IMR-90 (cell line): ENCODE measurements around the gene YEATS4. TPM values are rescaled to one million over a fixed set of nuclear protein-coding genes. Genes with fewer than 3 reads are reported as not detected.
A peak's percentile ranks its signal among the peaks of the same experiment; 100 is the strongest.

Experiments used
- ATAC-seq: fragments of 200-7000 bp; cut with Tn5 transposase; 2 replicates; pipeline ENCODE4 v1.9.1; 2020; ENCODE audit warnings: low read depth, mild to moderate bottlenecking, moderate library complexity
- BruUV-seq: library from RNA; stranded (reverse); fragments of 400-500 nt; replicated peaks from 2 replicates; lab custom pipeline; 2021; lab: Mats Ljungman, UMichigan
- CTCF ChIA-PET: fragments of 300-600 bp; formaldehyde crosslinking; extraction: SDS; loops from one replicate; lab custom pipeline; 2021; ENCODE audit warnings: antibody characterized with exemption; lab: Yijun Ruan, JAX
- POLR2A ChIA-PET: fragments of 300-600 bp; sonication (Branson Sonifier 250); formaldehyde crosslinking; loops from one replicate; lab custom pipeline; 2022; ENCODE audit warnings: antibody characterized with exemption; ENCODE audit not compliant: unreplicated experiment; lab: Charles Lee
- DNase-seq: peaks from one replicate; pipeline ENCODE4 v3.0.0; 2013
- H2AFZ ChIP-seq: replicated peaks from 2 replicates; pipeline ENCODE3; 2013; ENCODE audit warnings: low read length, mild to moderate bottlenecking; ENCODE audit not compliant: poor library complexity
- H2AK5ac ChIP-seq: 2 replicates; pipeline ENCODE4 v1.6.1; 2013; ENCODE audit warnings: low read depth, low read length, inconsistent platforms
- H2AK9ac ChIP-seq: replicated peaks from 2 replicates; pipeline ENCODE3; 2013; ENCODE audit warnings: mild to moderate bottlenecking, low read depth, low read length, moderate library complexity; ENCODE audit not compliant: poor library complexity
- H2BK120ac ChIP-seq: 2 replicates; pipeline ENCODE4 v1.6.1; 2013; ENCODE audit warnings: low read depth, low read length, inconsistent platforms
- H2BK15ac ChIP-seq: 3 replicates; pipeline ENCODE4 v1.6.1; 2013; ENCODE audit warnings: low read depth, low read length, inconsistent platforms
- H2BK20ac ChIP-seq: 2 replicates; pipeline ENCODE4 v1.6.1; 2013; ENCODE audit warnings: low read depth, mild to moderate bottlenecking, inconsistent platforms, low read length, moderate library complexity
- H2BK5ac ChIP-seq: 2 replicates; pipeline ENCODE4 v1.6.1; 2013; ENCODE audit warnings: mild to moderate bottlenecking, low read depth, low read length, inconsistent platforms; ENCODE audit not compliant: poor library complexity, severe bottlenecking
- H3K14ac ChIP-seq: replicated peaks from 2 replicates; pipeline ENCODE4 v1.6.1; 2013; ENCODE audit warnings: low read depth, low read length, inconsistent platforms
- H3K18ac ChIP-seq: 2 replicates; pipeline ENCODE4 v1.6.1; 2013; ENCODE audit warnings: low read depth, low read length, control low read depth
- H3K23ac ChIP-seq: 2 replicates; pipeline ENCODE4 v1.6.1; 2013; ENCODE audit warnings: low read depth, low read length, inconsistent platforms
- H3K27ac ChIP-seq: 2 replicates; pipeline ENCODE4 v1.5.1; 2013; ENCODE audit warnings: mild to moderate bottlenecking, control low read depth, low read length; ENCODE audit not compliant: insufficient read depth
- H3K27me3 ChIP-seq: 2 replicates; pipeline ENCODE4 v1.6.1; 2013; ENCODE audit warnings: low read length; ENCODE audit not compliant: control insufficient read depth, insufficient read depth
- H3K36me3 ChIP-seq: 2 replicates; pipeline ENCODE4 v1.6.1; 2013; ENCODE audit warnings: low read length, mixed read lengths; ENCODE audit not compliant: control insufficient read depth, insufficient read depth
- H3K4ac ChIP-seq: 2 replicates; pipeline ENCODE4 v1.6.1; 2013; ENCODE audit warnings: low read depth, low read length, inconsistent platforms
- H3K4me1 ChIP-seq: 2 replicates; pipeline ENCODE4 v1.6.1; 2013; ENCODE audit warnings: low read length, mixed read lengths; ENCODE audit not compliant: control insufficient read depth, insufficient read depth
- H3K4me2 ChIP-seq: 2 replicates; pipeline ENCODE4 v1.6.1; 2013; ENCODE audit warnings: low read depth, mild to moderate bottlenecking, control low read depth, low read length, moderate library complexity
- H3K4me3 ChIP-seq: 2 replicates; pipeline ENCODE4 v1.5.1; 2013; ENCODE audit warnings: low read depth, mild to moderate bottlenecking, control low read depth, low read length, moderate library complexity; ENCODE audit not compliant: insufficient read depth
- H3K56ac ChIP-seq: 2 replicates; pipeline ENCODE4 v1.6.1; 2013; ENCODE audit warnings: low read length, inconsistent platforms; ENCODE audit not compliant: insufficient read depth; ENCODE audit errors: extremely low read depth
- H3K79me1 ChIP-seq, 2 experiments: 2 replicates each; pipeline ENCODE4 v1.6.1; 2013; ENCODE audit warnings: low read length in 2 of 2, inconsistent platforms in 1 of 2, low read depth in 1 of 2
- H3K9ac ChIP-seq: 2 replicates; pipeline ENCODE4 v1.6.1; 2013; ENCODE audit warnings: low read depth, low read length, control low read depth
- H3K9me1 ChIP-seq: 2 replicates; pipeline ENCODE4 v1.6.1; 2013; ENCODE audit warnings: low read length, inconsistent platforms; ENCODE audit not compliant: insufficient read depth
- H3K9me3 ChIP-seq: 2 replicates; pipeline ENCODE4 v1.6.1; 2013; ENCODE audit warnings: low read length; ENCODE audit not compliant: control insufficient read depth, insufficient read depth
- H4K20me1 ChIP-seq: 2 replicates; pipeline ENCODE4 v1.6.1; 2013; ENCODE audit warnings: low read length, inconsistent platforms; ENCODE audit not compliant: insufficient read depth
- H4K5ac ChIP-seq: 2 replicates; pipeline ENCODE4 v1.6.1; 2013; ENCODE audit warnings: mild to moderate bottlenecking, low read depth, low read length, control low read depth
- H4K8ac ChIP-seq, 2 experiments: 2 replicates each; pipeline ENCODE4 v1.6.1; 2013; ENCODE audit warnings: low read depth in 2 of 2, low read length in 2 of 2, control low read depth in 1 of 2, inconsistent platforms in 1 of 2
- H4K91ac ChIP-seq: 2 replicates; pipeline ENCODE4 v1.6.1; 2013; ENCODE audit warnings: low read depth, low read length, inconsistent platforms; ENCODE audit not compliant: insufficient read depth
- ELK1 ChIP-seq: fragments of 150-350 bp; IDR thresholded peaks from 2 replicates; pipeline ENCODE4 v1.6.1; 2016; ENCODE audit warnings: low read depth, mild to moderate bottlenecking, low read length, moderate library complexity, borderline replicate concordance
- NFE2L2 ChIP-seq: fragments of 150-350 bp; IDR thresholded peaks from 2 replicates; pipeline ENCODE4 v1.6.1; 2016; ENCODE audit warnings: low read depth, mild to moderate bottlenecking, low read length
- RAD21 ChIP-seq: IDR thresholded peaks from 2 replicates; pipeline ENCODE4 v1.6.1; 2012; ENCODE audit warnings: low read length, improper control_type of control experiment
- SMC3 ChIP-seq: fragments of 150-350 bp; IDR thresholded peaks from 2 replicates; pipeline ENCODE4 v1.6.1; 2016; ENCODE audit warnings: low read depth, mild to moderate bottlenecking, antibody characterized with exemption, low read length, moderate library complexity
- WGBS, 2 experiments: methylation state at CpG; one replicate each; pipeline versions ENCODE4 v1.1.5 to v1.1.7; 2013; ENCODE audit warnings: missing lambda C conversion rate in 2 of 2; ENCODE audit not compliant: insufficient read length in 1 of 2; ENCODE audit errors: extremely low coverage in 2 of 2; 5-methylcytosine and 5-hydroxymethylcytosine counted together
- dilution Hi-C: fragments of 300-500 bp; cut with HindIII; formaldehyde crosslinking; loops from one replicate; pipeline ENCODE4 v1.14.3; 2018; ENCODE audit warnings: low sequenced_read_pairs; ENCODE audit not compliant: unreplicated experiment
- in situ Hi-C: fragments of 300-500 bp; cut with MboI; formaldehyde crosslinking; loops from 3 replicates; pipeline ENCODE4 v1.14.3; 2019; ENCODE audit warnings: low sequenced_read_pairs, inconsistent platforms, mixed read lengths
- intact Hi-C: fragments of 100-400 bp; cut with micrococcal nuclease; formaldehyde crosslinking; loops from 2 replicates; pipeline ENCODE4 v1.10.0; 2022
- polyA plus RNA-seq, 3 experiments: library from polyadenylated mRNA; depleted of rRNA; stranded (reverse); fragments of >200 nt; gene quantifications; 2 replicates each; pipeline ENCODE4 v1.2.3, GENCODE V29; 2012; ENCODE audit warnings: low replicate concordance in 1 of 3
- total RNA-seq: library from RNA; depleted of rRNA; stranded (reverse); fragments of >200 nt; gene quantifications from 2 replicates; pipeline ENCODE4 v1.2.3, GENCODE V29; 2012
- TF ChIP-seq, protein P1 (sequence below): conservative IDR thresholded peaks from 2 replicates; pipeline ENCODE4 v1.5.1; 2012; ENCODE audit warnings: mild to moderate bottlenecking, low read depth, low read length, improper control_type of control experiment

YEATS4 gene
- total and polyA plus RNA-seq, 2 of the 4 experiments (the other 2 are of a cell fraction) = 6.9 to 15.1 TPM

DNA sequence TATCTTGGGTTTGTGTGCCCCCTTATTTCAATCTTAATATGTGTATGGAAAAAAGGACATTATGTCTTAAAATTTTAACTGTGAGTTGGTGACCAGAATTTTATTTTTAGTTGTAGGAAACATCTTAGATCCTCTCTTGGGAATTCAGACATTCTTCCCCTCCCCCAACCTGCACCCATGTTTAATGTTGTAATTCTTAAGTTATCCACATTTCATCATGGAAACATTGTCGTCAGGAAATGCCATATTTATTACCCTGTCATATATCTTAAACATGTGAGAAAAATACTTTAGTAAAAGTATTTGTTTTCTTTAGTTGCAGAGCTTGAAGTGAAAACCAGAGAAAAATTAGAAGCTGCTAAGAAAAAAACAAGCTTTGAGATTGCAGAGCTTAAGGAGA, 30.3 kb downstream of the YEATS4 start:
- Histone ChIP-seq H4K20me1 (no peaks in the 10 kb centered on the region), H4K91ac (no peak overlapping the region), H2BK15ac (0 out of 3 replicates have a peak overlapping the region, but pooled peaks have one; percentile 61), H3K9me1 (0 out of 2 replicates have a peak, but pooled peaks cover 3% of the 10 kb centered on the region), H3K27me3 (no peaks in the 10 kb centered on the region), H3K4me1 (no peaks in the 10 kb centered on the region; the same call in 1 of the 2 replicates), H3K18ac (peak overlapping the region; percentile 75; the same call in 1 of the 2 replicates), H3K56ac (no peak overlapping the region), H3K4ac (peak overlapping the region; percentile 79; the same call in 1 of the 2 replicates), H4K5ac (no peak overlapping the region), H3K4me2 (no peak overlapping the region), H2AK5ac (peak overlapping the region; percentile 51; the same call in 1 of the 2 replicates), H3K9me3 (no peaks in the 10 kb centered on the region), H3K4me3 (no peak overlapping the region), H2BK120ac (peak overlapping the region; percentile 83), H4K8ac (peak overlapping the region in 1 of 2 experiments; percentile 45; a peak in 1 of 4 replicates), H3K79me1 (peaks cover 4 to 5% of the 10 kb centered on the region in 2 experiments; a peak in 2 of 4 replicates), H2BK20ac (peak overlapping the region; percentile 70; the same call in 1 of the 2 replicates), H2BK5ac (peak overlapping the region; percentile 96), H3K9ac (no peak overlapping the region), H3K36me3 (no peaks in the 10 kb centered on the region), H3K14ac (no peak overlapping the region), H3K23ac (no peak overlapping the region), H2AK9ac (no peak overlapping the region), H3K27ac (peak overlapping the region; percentile 82; the same call in 1 of the 2 replicates), H2AFZ (no peak overlapping the region)
- TF ChIP-seq NFE2L2 (no peak), SMC3 (no peak), RAD21 (no peak), ELK1 (no peak)
- TF ChIP-seq, protein P1, sequence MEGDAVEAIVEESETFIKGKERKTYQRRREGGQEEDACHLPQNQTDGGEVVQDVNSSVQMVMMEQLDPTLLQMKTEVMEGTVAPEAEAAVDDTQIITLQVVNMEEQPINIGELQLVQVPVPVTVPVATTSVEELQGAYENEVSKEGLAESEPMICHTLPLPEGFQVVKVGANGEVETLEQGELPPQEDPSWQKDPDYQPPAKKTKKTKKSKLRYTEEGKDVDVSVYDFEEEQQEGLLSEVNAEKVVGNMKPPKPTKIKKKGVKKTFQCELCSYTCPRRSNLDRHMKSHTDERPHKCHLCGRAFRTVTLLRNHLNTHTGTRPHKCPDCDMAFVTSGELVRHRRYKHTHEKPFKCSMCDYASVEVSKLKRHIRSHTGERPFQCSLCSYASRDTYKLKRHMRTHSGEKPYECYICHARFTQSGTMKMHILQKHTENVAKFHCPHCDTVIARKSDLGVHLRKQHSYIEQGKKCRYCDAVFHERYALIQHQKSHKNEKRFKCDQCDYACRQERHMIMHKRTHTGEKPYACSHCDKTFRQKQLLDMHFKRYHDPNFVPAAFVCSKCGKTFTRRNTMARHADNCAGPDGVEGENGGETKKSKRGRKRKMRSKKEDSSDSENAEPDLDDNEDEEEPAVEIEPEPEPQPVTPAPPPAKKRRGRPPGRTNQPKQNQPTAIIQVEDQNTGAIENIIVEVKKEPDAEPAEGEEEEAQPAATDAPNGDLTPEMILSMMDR = no peak
- CTCF ChIA-PET = interaction anchor here (0.7 to 1.4 kb wide), 3 partner anchors 180 to 401 kb away, joined by 3 to 7 read pairs (median 3); no protein-coding TSS in a partner anchor
- DNase-seq (peak; percentile 79), ATAC-seq (peak; percentile 58)
- BruUV-seq = no TSS peak
- POLR2A ChIA-PET = interaction anchor here (0.5 kb wide), 1 partner anchor 13 kb away, joined by 3 read pairs; no protein-coding TSS in a partner anchor
- no CpG with 5 or more reads among the region's 1 CpG for WGBS, 2 experiments
- in situ Hi-C loops = loop anchor here (5.0 kb wide), 1 partner anchor 182 kb away; no protein-coding TSS in a partner anchor
- intact Hi-C loops = loop anchor here (5.0 kb wide), 1 partner anchor 197 kb away; the partner anchor contains the start of gene CCT2
- dilution Hi-C loops = no loop called here
